Transverse colon (tissue), 3 donors: ENCODE results near the gene AP3B1.

ENCODE experiments used
- CTCF ChIP-seq, 5 experiments: fragments of 200-600 bp in 3 of 5; fragments of 450-650 bp in 2 of 5; sonication (generic) in 3 of 5; IDR thresholded peaks; 1 replicate in 2 of 5; 2 replicates in 3 of 5; pipeline ENCODE4 v1.5.1; 2016 to 2017; ENCODE audit warnings: antibody characterized with exemption in 5 of 5, inconsistent platforms in 3 of 5, mild to moderate bottlenecking in 2 of 5, moderate library complexity in 1 of 5
- POLR2A ChIP-seq: fragments of 450-650 bp; IDR thresholded peaks from one replicate; pipeline ENCODE4 v1.6.1; 2016; ENCODE audit warnings: antibody characterized with exemption, mild to moderate bottlenecking, moderate library complexity

DNA sequence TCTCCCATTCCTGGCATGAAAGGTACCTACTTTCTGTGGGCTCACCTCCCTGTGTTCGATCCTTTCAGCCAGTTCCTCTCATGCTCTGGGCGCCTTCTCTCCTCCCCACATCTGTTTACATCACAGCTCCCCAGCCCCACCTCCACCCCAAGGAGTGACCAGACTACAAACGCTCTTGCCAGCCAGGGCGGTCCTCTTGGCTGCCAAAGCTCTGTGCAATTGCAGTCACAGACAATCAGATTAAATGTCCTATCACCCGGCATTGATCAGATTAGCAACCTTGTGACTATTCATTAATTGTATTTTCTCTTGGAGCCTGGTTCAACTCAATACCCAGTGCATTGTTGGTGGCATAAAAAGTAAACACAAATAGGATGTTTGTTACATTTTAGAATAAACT lies 307.2 kb downstream of the AP3B1 start:
- TF ChIP-seq CTCF (IDR thresholded peaks at IDR 0.05) (no peak), POLR2A (no peak)
